ENCODE results near the gene ZNF784.

ZNF784 gene

DNA sequence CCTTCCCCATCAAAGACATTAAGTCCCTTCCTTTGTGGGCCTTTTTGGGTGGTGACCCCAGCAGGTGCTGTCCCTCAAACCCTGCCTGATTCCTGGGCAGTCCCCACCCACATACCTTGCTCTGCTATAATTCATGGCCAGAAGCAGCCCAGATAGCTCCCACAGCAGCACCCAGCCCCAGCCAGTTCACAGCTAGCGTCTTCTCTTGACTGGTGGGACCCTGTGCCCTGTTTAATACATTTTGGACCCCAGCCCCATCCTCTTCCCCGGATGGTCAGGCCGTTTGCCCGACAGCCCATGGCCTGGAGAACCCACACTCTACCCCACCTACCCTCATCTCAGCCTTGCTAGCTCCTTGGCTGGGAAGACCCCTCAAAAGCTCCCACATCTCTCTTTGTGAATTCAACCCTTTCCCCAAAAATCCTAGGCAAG, 25.8 kb upstream of the ZNF784 start:
- no peak overlapping the region for H3K9ac ChIP-seq (ENCODE audit: low read depth in 1 of 2, low read length in 2 of 2)
- peaks cover 3 to 7% of the 10 kb centered on the region in 2 donors for H3K36me3 ChIP-seq (ENCODE audit: control insufficient read depth in 1 of 2, insufficient read depth in 2 of 2, low read length in 2 of 2)
- no peak overlapping the region for H3K27ac ChIP-seq (ENCODE audit: low read depth, low read length)
- no peaks in the 10 kb centered on the region for H3K27me3 ChIP-seq (ENCODE audit: control insufficient read depth in 1 of 2, insufficient read depth in 2 of 2, low read length in 2 of 2)
- H3K9me3 ChIP-seq (ENCODE audit: control insufficient read depth in 1 of 2, low read length in 2 of 2) = no peaks in the 10 kb centered on the region
- peaks cover 15 to 17% of the 10 kb centered on the region in 2 donors for H3K4me1 ChIP-seq (ENCODE audit: control insufficient read depth in 1 of 2, insufficient read depth in 2 of 2, low read length in 2 of 2)
- H3K4me3 ChIP-seq (ENCODE audit: low read depth in 1 of 2, low read length in 2 of 2) = no peak overlapping the region

- Histone ChIP-seq H3K9me3 (ENCODE audit: control insufficient read depth in 1 of 2, low read length in 2 of 2) (no peaks in the 10 kb centered on the region), H3K36me3 (ENCODE audit: control insufficient read depth in 1 of 2, insufficient read depth in 2 of 2, low read length in 2 of 2) (peaks cover 9 to 13% of the 10 kb centered on the region in 2 donors), H3K27ac (ENCODE audit: low read depth, low read length) (no peak overlapping the region), H3K9ac (ENCODE audit: low read depth in 1 of 2, low read length in 2 of 2) (peak overlapping the region in 1 of 2 donors; percentile 66), H3K27me3 (ENCODE audit: control insufficient read depth in 1 of 2, insufficient read depth in 2 of 2, low read length in 2 of 2) (no peaks in the 10 kb centered on the region), H3K4me1 (ENCODE audit: control insufficient read depth in 1 of 2, insufficient read depth in 2 of 2, low read length in 2 of 2) (peaks cover 18 to 23% of the 10 kb centered on the region in 2 donors), H3K4me3 (ENCODE audit: low read depth in 1 of 2, low read length in 2 of 2) (peak overlapping the region in 1 of 2 donors; percentile 79)
Measured at GRCh38 chr19:55649268-55650125, 25.1 kb upstream of the ZNF784 start.

GRCh38 chr19:55648585-55649267, 24.4 kb upstream of the ZNF784 start:
- peak overlapping the region; percentile 66 to 74 for H3K9ac ChIP-seq (ENCODE audit: low read depth in 1 of 2, low read length in 2 of 2)
- peak overlapping the region; percentile 74 to 79 for H3K4me3 ChIP-seq (ENCODE audit: low read depth in 1 of 2, low read length in 2 of 2)
- peaks cover 9 to 14% of the 10 kb centered on the region in 2 donors for H3K36me3 ChIP-seq (ENCODE audit: control insufficient read depth in 1 of 2, insufficient read depth in 2 of 2, low read length in 2 of 2)
- no peaks in the 10 kb centered on the region for H3K9me3 ChIP-seq (ENCODE audit: control insufficient read depth in 1 of 2, low read length in 2 of 2)
- peaks cover 24 to 30% of the 10 kb centered on the region in 2 donors for H3K4me1 ChIP-seq (ENCODE audit: control insufficient read depth in 1 of 2, insufficient read depth in 2 of 2, low read length in 2 of 2)
- H3K27ac ChIP-seq (ENCODE audit: low read depth, low read length) = no peak overlapping the region
- H3K27me3 ChIP-seq (ENCODE audit: control insufficient read depth in 1 of 2, insufficient read depth in 2 of 2, low read length in 2 of 2) = no peaks in the 10 kb centered on the region

GRCh38 chr19:55647732-55648584, 23.6 kb upstream of the ZNF784 start, which contains the start of gene CCDC106:
Gene CCDC106 (plus strand): TSS chr19:55648212. CDS start chr19:55649047, 835 bp downstream.
- Histone ChIP-seq H3K4me1 (ENCODE audit: control insufficient read depth in 1 of 2, insufficient read depth in 2 of 2, low read length in 2 of 2) (peaks cover 27 to 33% of the 10 kb centered on the region in 2 donors), H3K36me3 (ENCODE audit: control insufficient read depth in 1 of 2, insufficient read depth in 2 of 2, low read length in 2 of 2) (peaks cover 9 to 14% of the 10 kb centered on the region in 2 donors), H3K27ac (ENCODE audit: low read depth, low read length) (peak within 1 kb of the TSS; percentile 58)

GRCh38 chr19:55646889-55647731, 22.7 kb upstream of the ZNF784 start:
- Histone ChIP-seq H3K4me3 (ENCODE audit: low read depth in 1 of 2, low read length in 2 of 2) (peak overlapping the region; percentile 74 to 79), H3K36me3 (ENCODE audit: control insufficient read depth in 1 of 2, insufficient read depth in 2 of 2, low read length in 2 of 2) (peaks cover 9 to 14% of the 10 kb centered on the region in 2 donors), H3K27me3 (ENCODE audit: control insufficient read depth in 1 of 2, insufficient read depth in 2 of 2, low read length in 2 of 2) (no peaks in the 10 kb centered on the region), H3K4me1 (ENCODE audit: control insufficient read depth in 1 of 2, insufficient read depth in 2 of 2, low read length in 2 of 2) (peaks cover 32 to 39% of the 10 kb centered on the region in 2 donors), H3K27ac (ENCODE audit: low read depth, low read length) (no peak overlapping the region), H3K9me3 (ENCODE audit: control insufficient read depth in 1 of 2, low read length in 2 of 2) (no peaks in the 10 kb centered on the region), H3K9ac (ENCODE audit: low read depth in 1 of 2, low read length in 2 of 2) (peak overlapping the region; percentile 66 to 74)

More at GRCh38 chr19:55647732-55648584, 23.6 kb upstream of the ZNF784 start, which contains the start of gene CCDC106:
- Histone ChIP-seq H3K27me3 (ENCODE audit: control insufficient read depth in 1 of 2, insufficient read depth in 2 of 2, low read length in 2 of 2) (no peaks in the 10 kb centered on the region), H3K9me3 (ENCODE audit: control insufficient read depth in 1 of 2, low read length in 2 of 2) (no peaks in the 10 kb centered on the region), H3K4me3 (ENCODE audit: low read depth in 1 of 2, low read length in 2 of 2) (peak within 1 kb of the TSS; percentile 74 to 79), H3K9ac (ENCODE audit: low read depth in 1 of 2, low read length in 2 of 2) (peak within 1 kb of the TSS; percentile 66 to 74)

DNA sequence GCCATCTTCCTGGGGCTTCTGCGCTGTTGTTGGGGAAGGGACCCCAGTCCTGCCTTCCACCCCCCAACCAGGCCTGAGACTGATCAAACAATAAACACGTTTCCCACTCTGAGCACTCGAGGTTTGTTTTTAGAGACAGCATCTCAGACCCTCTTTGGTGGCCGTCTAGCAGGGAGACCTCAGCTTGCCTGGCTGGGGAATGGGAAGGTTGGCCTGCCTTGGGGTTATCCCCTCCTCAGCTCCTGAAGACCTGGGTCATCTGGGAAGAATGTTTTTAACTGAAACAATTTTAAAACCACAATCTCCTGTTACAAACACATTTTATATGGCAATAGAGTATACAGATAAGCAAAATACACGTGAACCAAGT, 21.1 kb upstream of the ZNF784 start:
- H3K9me3 ChIP-seq (ENCODE audit: control insufficient read depth in 1 of 2, low read length in 2 of 2) = no peaks in the 10 kb centered on the region
- no peaks in the 10 kb centered on the region for H3K27me3 ChIP-seq (ENCODE audit: control insufficient read depth in 1 of 2, insufficient read depth in 2 of 2, low read length in 2 of 2)
- peaks cover 38 to 46% of the 10 kb centered on the region in 2 donors for H3K4me1 ChIP-seq (ENCODE audit: control insufficient read depth in 1 of 2, insufficient read depth in 2 of 2, low read length in 2 of 2)
- H3K9ac ChIP-seq (ENCODE audit: low read depth in 1 of 2, low read length in 2 of 2) = no peak overlapping the region
- no peak overlapping the region for H3K27ac ChIP-seq (ENCODE audit: low read depth, low read length)
- no peak overlapping the region for H3K4me3 ChIP-seq (ENCODE audit: low read depth in 1 of 2, low read length in 2 of 2)
- H3K36me3 ChIP-seq (ENCODE audit: control insufficient read depth in 1 of 2, insufficient read depth in 2 of 2, low read length in 2 of 2) = peaks cover 9 to 14% of the 10 kb centered on the region in 2 donors

DNA sequence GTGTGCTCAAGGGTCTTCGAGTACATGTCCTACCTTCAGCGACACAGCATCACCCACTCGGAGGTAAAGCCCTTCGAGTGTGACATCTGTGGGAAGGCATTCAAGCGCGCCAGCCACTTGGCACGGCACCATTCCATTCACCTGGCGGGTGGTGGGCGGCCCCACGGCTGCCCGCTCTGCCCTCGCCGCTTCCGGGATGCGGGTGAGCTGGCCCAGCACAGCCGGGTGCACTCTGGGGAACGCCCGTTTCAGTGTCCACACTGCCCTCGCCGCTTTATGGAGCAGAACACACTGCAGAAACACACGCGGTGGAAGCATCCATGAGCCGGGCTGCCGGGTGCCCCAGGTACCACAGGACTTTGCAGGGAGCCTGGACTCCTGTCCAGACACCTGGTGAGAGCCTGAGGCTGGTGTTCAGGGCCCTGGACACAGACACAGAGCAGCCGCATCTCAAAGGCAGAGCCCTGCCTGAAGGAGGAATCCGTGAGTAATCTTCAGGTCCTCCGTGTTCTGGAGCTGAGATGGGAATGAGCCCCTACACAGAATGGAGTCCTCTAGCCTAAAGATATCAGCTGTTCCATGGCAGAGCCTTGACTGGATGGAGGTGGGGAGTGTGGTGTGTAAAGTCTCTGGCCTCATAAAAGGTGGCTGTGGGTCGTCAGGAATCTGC, 20.6 kb upstream of the ZNF784 start:
- Histone ChIP-seq H3K27me3 (ENCODE audit: control insufficient read depth in 1 of 2, insufficient read depth in 2 of 2, low read length in 2 of 2) (no peaks in the 10 kb centered on the region), H3K27ac (ENCODE audit: low read depth, low read length) (no peak overlapping the region), H3K9me3 (ENCODE audit: control insufficient read depth in 1 of 2, low read length in 2 of 2) (no peaks in the 10 kb centered on the region), H3K4me1 (ENCODE audit: control insufficient read depth in 1 of 2, insufficient read depth in 2 of 2, low read length in 2 of 2) (peaks cover 38 to 51% of the 10 kb centered on the region in 2 donors), H3K9ac (ENCODE audit: low read depth in 1 of 2, low read length in 2 of 2) (peak overlapping the region in 1 of 2 donors; percentile 62), H3K4me3 (ENCODE audit: low read depth in 1 of 2, low read length in 2 of 2) (no peak overlapping the region), H3K36me3 (ENCODE audit: control insufficient read depth in 1 of 2, insufficient read depth in 2 of 2, low read length in 2 of 2) (peaks cover 9 to 14% of the 10 kb centered on the region in 2 donors)

DNA sequence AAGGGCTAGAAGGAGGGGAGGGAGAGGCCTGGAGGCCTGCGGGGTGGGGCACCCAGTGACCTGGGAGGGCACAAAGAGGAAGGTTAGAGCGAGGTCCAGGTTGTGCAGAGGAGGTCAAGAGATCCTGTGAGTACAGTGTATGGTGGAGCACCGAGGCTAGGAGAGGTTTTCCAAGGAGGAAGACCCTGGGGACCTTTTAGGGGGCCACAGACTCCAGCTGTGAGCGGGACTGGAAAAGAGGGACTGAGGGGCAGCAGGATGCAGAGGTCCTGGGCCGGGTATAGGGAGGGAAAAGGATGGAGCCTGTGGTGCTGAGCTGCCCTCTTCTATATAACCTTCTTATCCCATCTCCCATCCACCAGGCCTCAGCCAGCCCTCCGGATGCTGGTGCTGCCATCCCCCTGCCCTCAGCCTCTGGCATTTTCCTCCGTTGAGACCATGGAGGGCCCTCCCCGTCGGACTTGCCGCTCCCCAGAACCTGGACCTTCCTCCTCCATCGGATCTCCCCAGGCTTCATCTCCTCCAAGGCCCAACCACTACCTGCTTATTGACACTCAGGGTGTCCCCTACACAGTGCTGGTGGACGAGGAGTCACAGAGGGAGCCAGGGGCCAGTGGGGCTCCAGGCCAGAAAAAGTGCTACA, 19.9 kb upstream of the ZNF784 start:
- no peak overlapping the region for H3K27ac ChIP-seq (ENCODE audit: low read depth, low read length)
- H3K36me3 ChIP-seq (ENCODE audit: control insufficient read depth in 1 of 2, insufficient read depth in 2 of 2, low read length in 2 of 2) = peaks cover 9 to 14% of the 10 kb centered on the region in 2 donors
- H3K9ac ChIP-seq (ENCODE audit: low read depth in 1 of 2, low read length in 2 of 2) = peak overlapping the region; percentile 62 to 81
- H3K9me3 ChIP-seq (ENCODE audit: control insufficient read depth in 1 of 2, low read length in 2 of 2) = no peaks in the 10 kb centered on the region
- H3K27me3 ChIP-seq (ENCODE audit: control insufficient read depth in 1 of 2, insufficient read depth in 2 of 2, low read length in 2 of 2) = no peaks in the 10 kb centered on the region
- H3K4me3 ChIP-seq (ENCODE audit: low read depth in 1 of 2, low read length in 2 of 2) = peak overlapping the region; percentile 65 to 91
- peaks cover 36 to 56% of the 10 kb centered on the region in 2 donors for H3K4me1 ChIP-seq (ENCODE audit: control insufficient read depth in 1 of 2, insufficient read depth in 2 of 2, low read length in 2 of 2)
